ENCODE results near the gene LGI2. TPM values are rescaled to one million over a fixed set of nuclear protein-coding genes. Genes with fewer than 3 reads are reported as not detected.

LGI2 gene
- total RNA-seq, 1 donor from 2014 or later, result 0.84 TPM

DNA sequence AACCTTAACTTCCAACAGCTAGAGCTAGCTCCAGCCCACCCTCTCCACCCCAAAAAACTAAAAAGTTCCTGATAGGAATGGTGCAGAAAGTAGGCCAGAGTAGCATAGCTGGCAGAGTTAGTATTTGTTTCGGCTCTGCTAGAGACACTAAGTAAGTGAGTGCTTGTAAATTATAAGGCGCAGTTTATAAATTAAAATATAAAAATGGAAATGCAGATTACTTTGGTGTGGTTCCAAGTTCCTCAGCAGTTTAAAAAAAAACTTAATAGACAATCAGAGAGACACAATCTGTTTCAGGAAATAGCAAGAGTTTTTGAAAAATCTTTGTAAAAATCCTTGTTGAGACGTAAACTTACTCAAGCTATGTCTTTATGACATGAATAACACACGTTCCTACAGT lies 2.8 kb upstream of the LGI2 start:
- ATAC-seq, result no peak
- Histone ChIP-seq H3K36me3 (no peaks in the 10 kb centered on the region), H3K27ac (no peak overlapping the region), H3K4me1 (peaks cover 10% of the 10 kb centered on the region), H3K27me3 (peaks cover 15% of the 10 kb centered on the region), H3K9me3 (no peaks in the 10 kb centered on the region), H3K4me3 (no peak overlapping the region)
- DNase-seq, result no peak
- intact Hi-C loops (cut with DNase I), result no loop called here
- TF ChIP-seq, protein P1, sequence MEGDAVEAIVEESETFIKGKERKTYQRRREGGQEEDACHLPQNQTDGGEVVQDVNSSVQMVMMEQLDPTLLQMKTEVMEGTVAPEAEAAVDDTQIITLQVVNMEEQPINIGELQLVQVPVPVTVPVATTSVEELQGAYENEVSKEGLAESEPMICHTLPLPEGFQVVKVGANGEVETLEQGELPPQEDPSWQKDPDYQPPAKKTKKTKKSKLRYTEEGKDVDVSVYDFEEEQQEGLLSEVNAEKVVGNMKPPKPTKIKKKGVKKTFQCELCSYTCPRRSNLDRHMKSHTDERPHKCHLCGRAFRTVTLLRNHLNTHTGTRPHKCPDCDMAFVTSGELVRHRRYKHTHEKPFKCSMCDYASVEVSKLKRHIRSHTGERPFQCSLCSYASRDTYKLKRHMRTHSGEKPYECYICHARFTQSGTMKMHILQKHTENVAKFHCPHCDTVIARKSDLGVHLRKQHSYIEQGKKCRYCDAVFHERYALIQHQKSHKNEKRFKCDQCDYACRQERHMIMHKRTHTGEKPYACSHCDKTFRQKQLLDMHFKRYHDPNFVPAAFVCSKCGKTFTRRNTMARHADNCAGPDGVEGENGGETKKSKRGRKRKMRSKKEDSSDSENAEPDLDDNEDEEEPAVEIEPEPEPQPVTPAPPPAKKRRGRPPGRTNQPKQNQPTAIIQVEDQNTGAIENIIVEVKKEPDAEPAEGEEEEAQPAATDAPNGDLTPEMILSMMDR (IDR thresholded peaks at IDR 0.05), result no peak

DNA sequence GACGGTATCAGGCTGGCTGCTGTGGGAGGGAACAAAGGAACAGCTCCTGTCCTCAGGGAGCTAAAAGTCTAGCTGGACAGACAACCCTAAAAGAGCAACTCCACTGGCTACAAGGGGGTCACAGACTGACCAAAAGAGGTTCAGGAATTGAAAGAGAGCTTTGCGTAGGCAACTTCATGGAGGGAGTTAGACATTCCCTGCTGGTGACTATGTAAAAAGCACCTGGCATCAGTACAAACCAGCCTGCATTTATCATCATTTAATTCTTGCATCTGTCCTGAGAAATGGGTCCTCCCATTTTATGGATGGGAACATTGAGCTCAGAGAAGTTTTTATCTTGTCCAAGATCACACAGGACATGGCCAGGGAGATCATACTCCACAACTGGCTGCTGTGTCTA lies 1.4 kb upstream of the LGI2 start:
- Histone ChIP-seq H3K27me3 (peaks cover 15% of the 10 kb centered on the region), H3K4me1 (peaks cover 10% of the 10 kb centered on the region), H3K27ac (no peak overlapping the region), H3K9me3 (no peaks in the 10 kb centered on the region), H3K4me3 (no peak overlapping the region), H3K36me3 (no peaks in the 10 kb centered on the region)
- ATAC-seq (no peak), DNase-seq (no peak)
- intact Hi-C loops (cut with DNase I), result no loop called here
- TF ChIP-seq, protein P1 (IDR thresholded peaks at IDR 0.05), result no peak

DNA sequence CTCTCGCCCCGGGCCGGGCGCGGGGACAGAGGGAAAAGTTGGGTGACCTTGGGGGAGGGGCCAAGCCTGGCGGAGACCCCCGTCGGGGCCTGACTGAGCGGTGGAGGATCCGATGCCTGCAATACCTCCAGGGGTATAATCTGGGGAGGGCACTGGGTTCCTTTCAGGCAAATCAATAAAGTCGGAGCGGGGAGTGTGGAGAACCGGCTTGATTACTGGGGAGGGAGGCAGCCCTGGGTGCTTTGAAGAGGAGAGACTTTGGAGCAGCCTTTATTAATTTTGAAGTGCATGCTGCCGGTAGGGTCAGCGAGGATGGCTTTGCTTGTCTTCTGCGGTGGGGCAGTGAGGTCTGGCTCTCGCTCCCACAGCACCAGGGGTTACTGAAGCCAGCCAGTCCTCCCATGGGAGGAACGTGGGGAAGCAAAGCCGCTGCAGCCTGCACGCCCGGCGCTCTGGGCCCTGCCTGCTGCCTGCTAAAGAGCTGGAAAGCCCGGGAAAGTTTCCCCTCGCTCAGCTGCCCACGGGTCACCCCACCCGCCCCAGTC lies 403 bp upstream of the LGI2 start:
- ATAC-seq (peak; percentile 32), DNase-seq (no peak)
- Histone ChIP-seq H3K4me1 (peaks cover 10% of the 10 kb centered on the region), H3K36me3 (no peaks in the 10 kb centered on the region), H3K27ac (no peak overlapping the region), H3K4me3 (peak overlapping the region; percentile 43), H3K27me3 (peaks cover 20% of the 10 kb centered on the region), H3K9me3 (no peaks in the 10 kb centered on the region)
- intact Hi-C loops (cut with DNase I), result no loop called here
- TF ChIP-seq, protein P1 (IDR thresholded peaks at IDR 0.05), result no peak

GRCh38 chr4:25029479-25030276 lies 1.1 kb downstream of the LGI2 start:
- Histone ChIP-seq H3K36me3 (no peaks in the 10 kb centered on the region), H3K4me1 (peaks cover 10% of the 10 kb centered on the region), H3K27ac (no peak overlapping the region), H3K4me3 (peak overlapping the region; percentile 43), H3K27me3 (peaks cover 23% of the 10 kb centered on the region), H3K9me3 (no peaks in the 10 kb centered on the region)
- intact Hi-C loops (cut with DNase I), result no loop called here
- TF ChIP-seq, protein P1 (IDR thresholded peaks at IDR 0.05), result no peak
- ATAC-seq (peak; percentile 42), DNase-seq (no peak)

- intact Hi-C loops (cut with DNase I), result no loop called here
- Histone ChIP-seq H3K27me3 (peaks cover 23% of the 10 kb centered on the region), H3K9me3 (no peaks in the 10 kb centered on the region), H3K27ac (no peak overlapping the region), H3K4me3 (no peak overlapping the region), H3K36me3 (no peaks in the 10 kb centered on the region), H3K4me1 (peaks cover 10% of the 10 kb centered on the region)
- ATAC-seq (no peak), DNase-seq (no peak)
- TF ChIP-seq, protein P1 (IDR thresholded peaks at IDR 0.05), result no peak
Observed at GRCh38 chr4:25028851-25029250, 1.9 kb downstream of the LGI2 start.
